Activated CD4-positive, CD25-positive, alpha-beta regulatory T cell treated with anti-CD3 and anti-CD28 coated beads, Interleukin-2, amount 50 U/mL, for 16 hours (primary cell): ENCODE measurements around the gene MLXIP.
"Not testable (repeated sequence)": the region's sequence is repeated elsewhere in the genome, so short reads cannot be mapped to it uniquely, and the experiment has no call there.

ENCODE experiments used
- DNase-seq: peaks from one replicate; pipeline ENCODE4 v3.0.0-alpha.2; 2020; ENCODE audit warnings: low read depth, low spot score

Gene MLXIP

GRCh38 chr12:122148657-122149056, 70.1 kb downstream of the MLXIP start:
- DNase-seq = no peak

- no peak for DNase-seq
Measured at GRCh38 chr12:122150127-122150681, 71.6 kb downstream of the MLXIP start.

- no peak for DNase-seq
Measured at GRCh38 chr12:122152754-122153153, 74.2 kb downstream of the MLXIP start.

- DNase-seq = no peak
Measured at GRCh38 chr12:122155705-122156104, 77.1 kb downstream of the MLXIP start.

DNA sequence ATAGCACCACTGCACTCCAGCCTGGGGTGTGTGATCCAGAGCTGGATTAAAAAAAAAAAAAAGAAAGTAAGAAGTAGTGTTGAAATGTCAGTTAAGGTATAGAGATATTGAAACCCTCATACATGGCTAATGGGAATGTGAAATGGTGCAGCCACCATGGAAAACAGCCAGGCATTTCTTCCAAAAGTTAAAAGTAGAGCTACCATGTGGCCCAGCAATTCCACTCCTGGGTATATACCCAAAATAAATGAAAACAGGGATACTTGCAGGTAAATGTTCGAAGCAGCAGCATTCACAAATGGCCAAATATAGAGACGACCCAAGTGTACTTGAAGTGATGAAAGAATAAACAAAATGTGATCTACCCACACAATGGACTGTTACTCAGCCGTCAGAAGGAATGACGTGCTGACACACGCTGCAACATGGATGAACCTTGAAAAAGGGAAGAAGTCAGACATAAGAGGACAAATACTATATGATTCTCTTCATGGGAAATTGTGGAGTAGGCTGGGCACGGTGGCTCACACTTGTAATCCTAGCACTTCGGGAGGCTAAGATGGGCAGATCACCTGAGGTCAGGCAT, 80.2 kb downstream of the MLXIP start:
- no peak for DNase-seq

- DNase-seq = no peak
Measured at GRCh38 chr12:122159882-122160281, 81.3 kb downstream of the MLXIP start.

GRCh38 chr12:122160761-122161160, 82.2 kb downstream of the MLXIP start:
- DNase-seq = no peak

- no peak for DNase-seq
Measured at GRCh38 chr12:122161682-122162081, 83.1 kb downstream of the MLXIP start.

DNA sequence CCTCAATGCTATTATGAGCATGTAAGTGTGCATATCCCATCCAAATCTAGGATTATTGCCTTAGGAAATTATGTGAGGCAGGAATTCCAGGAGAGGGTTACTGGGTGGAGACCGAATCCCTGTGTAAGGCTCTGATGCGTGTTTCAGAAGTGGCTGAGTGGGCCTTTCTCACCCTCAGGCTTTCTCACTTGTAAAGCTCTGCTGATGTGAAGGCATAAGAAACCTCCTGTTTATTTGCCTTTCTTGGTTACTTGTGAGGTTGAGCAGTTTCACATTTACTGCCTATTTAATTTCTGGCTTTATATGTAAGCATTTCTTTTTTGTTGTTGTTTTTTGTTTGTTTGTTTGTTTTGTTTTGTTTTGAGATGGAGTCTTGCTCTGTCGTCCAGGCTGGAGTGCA, 84.4 kb downstream of the MLXIP start:
- DNase-seq = no peak

DNA sequence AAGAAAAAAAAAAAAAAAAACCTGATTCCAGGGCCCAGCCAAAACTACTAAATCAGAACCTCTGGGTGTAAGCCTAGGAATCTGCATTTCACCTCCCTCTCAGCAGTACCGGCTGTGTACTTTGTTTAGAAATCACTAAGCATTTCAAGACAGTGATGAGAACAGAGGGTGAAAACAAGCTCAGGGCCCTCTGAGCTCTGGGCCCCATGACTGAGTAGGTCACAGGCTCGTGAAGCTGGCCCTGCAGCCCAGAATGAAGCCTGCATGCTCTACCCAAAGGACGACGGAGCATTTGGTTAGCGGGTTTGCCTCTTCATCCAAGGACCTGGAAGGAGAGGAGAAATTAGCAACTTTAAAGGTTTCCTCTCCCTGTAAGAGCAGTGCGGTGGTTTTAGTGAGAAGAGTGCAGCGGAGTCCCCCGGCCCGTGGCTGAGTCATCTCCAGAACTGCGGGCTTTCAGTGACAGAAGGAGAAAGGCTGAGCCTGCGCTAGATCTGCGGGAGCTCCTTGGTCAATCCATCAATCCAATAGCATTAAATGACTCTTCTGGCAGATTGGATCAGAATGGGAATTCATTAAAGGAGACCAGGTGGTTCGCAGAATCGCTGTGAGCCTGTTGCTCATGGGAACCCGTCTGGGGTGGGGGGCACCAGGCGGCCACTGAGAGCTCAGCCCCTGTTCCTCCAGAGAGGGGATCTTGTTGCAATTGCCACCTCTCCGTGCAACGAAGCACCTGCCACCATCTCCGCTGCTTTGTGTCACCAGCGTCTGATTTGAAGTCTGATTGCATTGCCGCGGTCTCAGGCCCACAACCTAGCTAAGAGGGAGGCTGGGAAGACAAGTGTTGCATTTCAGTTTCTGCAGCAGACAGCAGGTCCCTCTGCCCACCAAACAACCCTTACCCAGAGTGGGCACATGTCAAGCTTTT, 88.1 kb downstream of the MLXIP start:
- DNase-seq = no peak

DNA sequence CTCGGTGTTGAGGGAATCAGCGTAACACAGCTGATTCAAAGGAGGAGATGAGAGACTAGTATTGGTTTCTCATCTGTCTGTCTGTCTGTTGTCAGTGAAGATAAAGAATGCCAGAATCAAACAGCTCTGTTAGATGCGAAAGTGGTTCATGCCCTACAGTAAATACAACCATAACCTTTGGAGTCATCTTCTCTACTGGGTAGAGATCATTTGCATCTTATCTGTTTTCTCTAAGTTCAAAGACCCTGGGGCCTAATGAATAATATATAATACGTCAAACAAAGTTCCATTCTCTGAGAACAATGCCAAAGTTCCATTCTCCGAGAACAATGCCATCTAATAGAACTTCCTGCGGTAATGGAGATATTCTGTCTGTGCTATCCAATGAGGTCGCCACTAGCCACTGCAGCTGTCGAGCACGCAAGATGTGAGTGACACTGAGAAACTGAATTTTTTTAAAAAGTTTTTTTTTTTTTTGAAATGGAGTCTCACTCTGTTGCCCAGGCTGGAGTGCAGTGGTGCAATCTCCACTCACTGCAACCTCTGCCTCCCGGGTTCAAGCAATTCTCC, 88.9 kb downstream of the MLXIP start:
- DNase-seq = no peak

DNA sequence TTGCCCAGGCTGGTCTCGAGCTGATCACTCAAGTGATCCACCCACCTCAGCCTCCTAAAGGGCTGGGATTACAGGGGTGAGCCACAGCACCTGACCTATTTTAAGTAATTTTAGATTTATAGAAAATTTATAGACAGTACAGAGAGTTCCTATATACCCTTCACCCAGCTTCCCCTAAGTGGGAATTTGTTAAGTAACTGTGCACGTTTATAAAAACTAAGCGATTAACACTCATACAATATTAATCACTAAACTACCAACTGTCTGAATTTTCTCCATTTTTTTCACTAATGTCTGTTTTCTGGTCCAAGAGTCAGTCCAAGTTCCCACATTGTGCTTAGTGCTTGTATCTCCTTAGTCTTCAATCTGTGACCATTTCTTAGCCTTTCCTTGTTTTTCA, 89.9 kb downstream of the MLXIP start:
- DNase-seq = no peak

GRCh38 chr12:122171399-122171798, 92.8 kb downstream of the MLXIP start:
- no peak for DNase-seq

- no peak for DNase-seq
Measured at GRCh38 chr12:122172262-122172939, 93.8 kb downstream of the MLXIP start.

GRCh38 chr12:122174155-122174845, 95.7 kb downstream of the MLXIP start, which contains the start of gene IL31:
TSS of gene IL31 (minus strand) at chr12:122174221. CDS start at chr12:122174172, 49 bp downstream.
- no peak for DNase-seq

- DNase-seq = not testable (repeated sequence)
Measured at GRCh38 chr12:122176473-122176872, 97.9 kb downstream of the MLXIP start.

DNA sequence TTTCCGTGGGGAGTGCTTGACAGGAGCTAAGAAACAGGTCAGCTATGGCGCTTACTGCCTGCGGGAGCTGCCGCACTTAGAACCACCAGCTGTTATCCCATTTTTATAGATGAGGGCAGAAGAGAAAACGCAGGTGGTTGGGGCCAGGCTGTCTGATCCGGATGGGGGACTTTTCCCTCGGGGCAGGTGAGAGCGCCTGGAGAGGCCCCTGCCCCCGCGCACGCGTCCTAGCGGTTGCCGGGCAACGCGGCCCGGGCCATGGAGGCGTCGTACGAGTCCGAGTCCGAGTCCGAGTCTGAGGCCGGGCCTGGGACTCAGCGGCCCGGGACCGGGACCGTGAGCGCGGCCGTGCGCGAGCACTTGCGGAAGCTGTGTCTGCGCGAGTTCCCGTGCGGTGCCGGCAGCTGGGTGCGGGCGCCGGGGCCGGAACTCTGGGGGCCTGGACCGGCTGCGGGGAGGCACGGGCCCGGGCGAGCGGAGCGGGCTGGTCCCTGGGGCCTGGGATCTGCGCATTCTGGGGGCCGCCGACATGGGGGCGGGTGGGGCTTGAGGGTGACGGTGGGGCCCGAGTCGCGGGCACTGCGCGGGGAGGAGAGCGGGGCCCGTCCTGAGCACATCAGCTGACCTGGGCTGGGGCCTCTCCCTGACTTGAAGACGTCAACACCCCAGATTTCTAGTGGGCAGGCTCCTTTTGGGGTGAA, 104.5 kb downstream of the MLXIP start, which contains the start of gene LRRC43:
Gene LRRC43, plus strand, starts transcription at position 237 of the 701 bp plus-strand sequence. Its CDS starts 22 bp downstream, at position 259.
- DNase-seq = no peak

GRCh38 chr12:122183588-122183940, 105.0 kb downstream of the MLXIP start:
- no peak for DNase-seq

GRCh38 chr12:122184517-122184916, 106.0 kb downstream of the MLXIP start:
- DNase-seq = no peak

DNA sequence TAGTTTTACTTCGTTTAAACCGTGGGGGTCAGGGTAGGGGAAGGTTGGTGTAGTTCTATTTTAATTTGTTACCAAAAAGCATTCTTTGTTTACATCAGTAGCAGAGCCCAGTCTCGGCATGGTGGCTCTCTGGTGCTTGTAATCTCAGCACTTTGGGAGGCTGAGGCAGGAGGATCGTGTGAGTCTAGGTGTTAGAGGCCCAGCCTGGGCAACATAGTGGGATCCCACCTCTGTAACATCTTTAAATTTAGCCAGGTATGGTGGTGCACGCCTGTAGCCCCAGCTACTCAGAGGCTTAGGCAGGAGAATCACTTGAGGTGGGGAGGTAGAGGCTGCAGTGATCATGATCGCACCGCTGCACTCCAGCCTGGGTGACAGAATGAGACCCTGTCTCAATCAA, 106.5 kb downstream of the MLXIP start:
- DNase-seq = no peak
